ENCODE data around the gene EML5.

The EML5 gene

DNA sequence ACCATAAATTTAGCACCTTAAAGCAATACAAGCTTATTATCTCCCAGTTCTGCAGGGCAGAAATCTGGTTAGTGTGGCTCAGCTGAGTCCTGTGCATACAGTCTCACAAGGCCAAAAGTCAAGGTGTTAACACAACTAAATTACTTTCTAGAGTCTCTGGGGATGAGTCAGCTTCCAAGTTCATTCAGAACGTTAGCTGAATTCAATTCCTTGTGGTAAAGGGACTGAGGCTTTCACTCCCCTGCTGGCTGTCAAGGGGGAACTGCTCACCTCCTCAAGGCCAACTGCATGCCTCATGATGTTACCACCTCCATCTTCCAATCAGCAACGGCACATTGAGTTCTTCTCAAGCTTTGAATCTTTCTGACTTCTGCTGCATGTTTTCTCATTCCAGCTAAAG, 27.6 kb downstream of the EML5 start:
- no peak for DNase-seq (ENCODE audit: insufficient read length)

DNA sequence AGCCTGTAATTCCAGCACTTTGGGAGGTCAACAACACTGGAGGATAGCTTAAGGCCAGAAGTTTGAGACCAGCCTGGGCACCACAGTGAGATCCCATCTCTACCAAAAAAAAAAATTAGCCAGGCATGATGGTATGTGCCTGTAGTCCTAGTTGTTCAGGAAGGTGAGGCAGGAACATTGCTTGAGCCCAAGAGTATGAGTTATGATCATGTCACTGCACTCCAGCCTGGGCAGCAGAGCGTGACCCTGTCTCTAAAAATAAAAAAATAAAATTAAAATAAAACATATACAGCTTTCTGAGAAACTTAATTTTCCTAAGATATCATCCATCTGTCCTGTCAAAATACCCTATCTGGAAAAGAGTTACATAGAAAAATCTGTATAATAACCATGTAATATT, 38.9 kb downstream of the EML5 start:
- TF ChIP-seq POLR2A (IDR thresholded peaks at IDR 0.05; ENCODE audit: low read depth, low read length), result no peak
- TF ChIP-seq TAF1 (IDR thresholded peaks at IDR 0.05; ENCODE audit: borderline replicate concordance, low read depth, low read length), result no peak
- TF ChIP-seq POLR2AphosphoS5 (IDR thresholded peaks at IDR 0.05; ENCODE audit: low read depth, low read length), result no peak
- FAIRE-seq (no peak), DNase-seq (ENCODE audit: insufficient read length) (no peak)

More for the DNA sequence above, 27.6 kb downstream of the EML5 start:
- FAIRE-seq, result no peak
- no peak for TF ChIP-seq POLR2A (IDR thresholded peaks at IDR 0.05; ENCODE audit: low read depth, low read length)
- TF ChIP-seq POLR2AphosphoS5 (IDR thresholded peaks at IDR 0.05; ENCODE audit: low read depth, low read length), result no peak
- TF ChIP-seq TAF1 (IDR thresholded peaks at IDR 0.05; ENCODE audit: borderline replicate concordance, low read depth, low read length), result no peak

GRCh38 chr14:88750945-88751344, 41.8 kb downstream of the EML5 start:
- FAIRE-seq (no peak), DNase-seq (ENCODE audit: insufficient read length) (no peak)
- TF ChIP-seq POLR2AphosphoS5 (IDR thresholded peaks at IDR 0.05; ENCODE audit: low read depth, low read length), result no peak
- no peak for TF ChIP-seq TAF1 (IDR thresholded peaks at IDR 0.05; ENCODE audit: borderline replicate concordance, low read depth, low read length)
- no peak for TF ChIP-seq POLR2A (IDR thresholded peaks at IDR 0.05; ENCODE audit: low read depth, low read length)

- TF ChIP-seq POLR2A (IDR thresholded peaks at IDR 0.05; ENCODE audit: low read depth, low read length) (no peak), POLR2AphosphoS5 (IDR thresholded peaks at IDR 0.05; ENCODE audit: low read depth, low read length) (no peak), TAF1 (IDR thresholded peaks at IDR 0.05; ENCODE audit: borderline replicate concordance, low read depth, low read length) (no peak)
- DNase-seq (ENCODE audit: insufficient read length) (no peak), FAIRE-seq (no peak)
Observed at GRCh38 chr14:88750413-88750812, 42.3 kb downstream of the EML5 start.

DNA sequence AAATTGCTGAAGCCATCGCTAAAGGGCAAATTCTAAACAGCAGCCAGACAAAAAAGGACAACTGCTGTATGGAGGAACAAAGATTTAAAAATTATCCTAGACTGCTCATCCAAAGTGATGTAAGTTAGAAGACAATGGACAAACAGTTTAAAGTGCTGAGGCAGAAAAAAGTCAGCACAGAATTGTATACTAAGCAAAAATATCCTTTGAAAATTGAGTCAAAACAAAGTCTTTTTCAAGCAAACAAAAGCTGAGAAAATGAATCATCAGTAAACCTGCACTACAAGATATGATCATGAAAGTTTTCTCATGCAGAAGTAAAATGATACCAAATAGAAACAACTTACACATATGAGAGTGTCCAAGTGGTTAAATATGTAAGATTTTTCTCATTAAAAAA, 43.6 kb downstream of the EML5 start:
- no peak for FAIRE-seq
- TF ChIP-seq POLR2AphosphoS5 (IDR thresholded peaks at IDR 0.05; ENCODE audit: low read depth, low read length) (no peak), POLR2A (IDR thresholded peaks at IDR 0.05; ENCODE audit: low read depth, low read length) (no peak), TAF1 (IDR thresholded peaks at IDR 0.05; ENCODE audit: borderline replicate concordance, low read depth, low read length) (no peak)
- no peak for DNase-seq (ENCODE audit: insufficient read length)

- FAIRE-seq, result no peak
- TF ChIP-seq POLR2AphosphoS5 (IDR thresholded peaks at IDR 0.05; ENCODE audit: low read depth, low read length), result no peak
- TF ChIP-seq TAF1 (IDR thresholded peaks at IDR 0.05; ENCODE audit: borderline replicate concordance, low read depth, low read length), result no peak
- TF ChIP-seq POLR2A (IDR thresholded peaks at IDR 0.05; ENCODE audit: low read depth, low read length), result no peak
- no peak for DNase-seq (ENCODE audit: insufficient read length)
Observed at GRCh38 chr14:88748288-88748687, 44.5 kb downstream of the EML5 start.

- FAIRE-seq (no peak), DNase-seq (ENCODE audit: insufficient read length) (no peak)
- TF ChIP-seq TAF1 (IDR thresholded peaks at IDR 0.05; ENCODE audit: borderline replicate concordance, low read depth, low read length) (no peak), POLR2AphosphoS5 (IDR thresholded peaks at IDR 0.05; ENCODE audit: low read depth, low read length) (no peak), POLR2A (IDR thresholded peaks at IDR 0.05; ENCODE audit: low read depth, low read length) (no peak)
Observed at GRCh38 chr14:88746052-88746451, 46.7 kb downstream of the EML5 start.

DNA sequence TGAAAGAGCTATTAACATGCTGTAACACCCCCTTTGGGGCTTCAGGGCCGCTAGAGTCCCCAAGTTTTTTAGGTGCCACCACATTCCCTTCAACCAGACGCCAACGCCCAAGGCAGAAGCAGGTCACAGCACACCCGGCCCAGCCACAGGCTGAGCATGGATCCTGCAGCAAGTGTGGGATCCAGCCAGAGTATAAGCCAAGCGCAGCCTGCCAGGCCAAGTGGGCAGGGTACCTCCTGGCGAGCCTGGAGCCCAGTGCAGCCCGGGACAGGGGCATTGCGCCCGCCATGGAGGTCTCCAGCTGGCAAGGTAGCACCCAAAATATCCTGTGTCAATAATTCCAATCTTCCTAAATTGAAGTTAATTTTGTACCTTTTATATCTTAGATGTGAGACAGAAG, 55.5 kb downstream of the EML5 start:
- FAIRE-seq, result no peak
- TF ChIP-seq TAF1 (IDR thresholded peaks at IDR 0.05; ENCODE audit: borderline replicate concordance, low read depth, low read length), result no peak
- no peak for TF ChIP-seq POLR2A (IDR thresholded peaks at IDR 0.05; ENCODE audit: low read depth, low read length)
- no peak for TF ChIP-seq POLR2AphosphoS5 (IDR thresholded peaks at IDR 0.05; ENCODE audit: low read depth, low read length)
- no peak for DNase-seq (ENCODE audit: insufficient read length)

DNA sequence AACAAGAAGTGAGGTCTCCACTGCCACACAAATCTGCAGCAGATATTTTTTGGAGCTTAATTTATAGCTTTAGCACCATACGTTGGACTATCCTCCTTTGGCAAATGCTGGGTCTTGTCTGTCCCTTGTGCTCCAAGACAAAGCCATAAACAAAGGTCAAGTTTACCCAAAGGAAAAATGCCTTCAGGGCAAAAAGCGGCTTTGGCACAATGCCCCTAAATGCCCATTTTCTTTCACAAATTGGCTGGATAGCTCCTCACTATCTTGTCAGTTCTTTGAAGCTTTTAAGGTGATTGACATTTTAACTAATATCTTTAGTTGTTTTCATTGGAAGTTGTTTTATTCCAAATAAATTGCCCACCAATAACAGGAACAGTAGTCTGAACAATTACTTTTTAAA, 59.6 kb downstream of the EML5 start:
- TF ChIP-seq TAF1 (IDR thresholded peaks at IDR 0.05; ENCODE audit: borderline replicate concordance, low read depth, low read length) (no peak), POLR2A (IDR thresholded peaks at IDR 0.05; ENCODE audit: low read depth, low read length) (no peak), POLR2AphosphoS5 (IDR thresholded peaks at IDR 0.05; ENCODE audit: low read depth, low read length) (no peak)
- no peak for FAIRE-seq
- DNase-seq (ENCODE audit: insufficient read length), result no peak

DNA sequence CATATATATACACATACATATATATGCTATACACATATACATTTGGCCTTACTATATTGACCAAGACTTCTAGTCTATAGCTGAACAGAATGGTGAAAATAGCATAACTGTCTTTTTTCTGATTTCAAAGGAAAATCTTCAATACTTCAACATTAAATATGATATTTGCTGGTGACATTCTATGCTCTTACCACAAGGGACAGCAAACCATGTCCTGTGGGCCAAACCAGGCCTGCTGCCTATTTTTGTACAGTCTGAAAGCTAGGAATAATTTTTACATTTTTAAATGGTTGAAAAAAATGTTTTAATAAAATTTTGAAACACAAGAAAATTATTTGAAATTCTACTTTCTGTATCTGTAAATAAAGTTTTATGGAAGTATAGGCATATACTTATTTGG, 63.6 kb downstream of the EML5 start:
- FAIRE-seq, result no peak
- DNase-seq (ENCODE audit: insufficient read length), result no peak
- TF ChIP-seq POLR2AphosphoS5 (IDR thresholded peaks at IDR 0.05; ENCODE audit: low read depth, low read length) (no peak), TAF1 (IDR thresholded peaks at IDR 0.05; ENCODE audit: borderline replicate concordance, low read depth, low read length) (no peak), POLR2A (IDR thresholded peaks at IDR 0.05; ENCODE audit: low read depth, low read length) (no peak)

DNA sequence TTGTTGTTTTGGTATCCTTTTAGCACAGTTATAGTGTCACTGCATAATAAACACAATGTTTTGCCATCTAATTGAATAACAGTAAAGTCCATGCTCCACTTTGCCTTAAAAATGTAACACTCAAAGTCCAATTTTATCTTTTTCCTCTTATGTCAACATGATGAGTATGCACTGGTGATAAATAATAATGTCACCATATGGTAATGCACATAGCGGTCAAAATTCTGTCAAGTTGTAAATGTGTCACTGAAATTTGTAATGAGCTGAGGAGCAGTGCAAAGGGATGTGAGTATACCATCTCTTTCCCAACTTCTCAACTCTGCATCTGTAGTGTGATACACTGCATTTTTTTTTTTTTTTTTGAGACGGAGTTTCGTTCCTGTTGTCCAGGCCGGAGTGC, 65.7 kb downstream of the EML5 start:
- FAIRE-seq (no peak), DNase-seq (ENCODE audit: insufficient read length) (no peak)
- TF ChIP-seq POLR2AphosphoS5 (IDR thresholded peaks at IDR 0.05; ENCODE audit: low read depth, low read length), result no peak
- no peak for TF ChIP-seq POLR2A (IDR thresholded peaks at IDR 0.05; ENCODE audit: low read depth, low read length)
- no peak for TF ChIP-seq TAF1 (IDR thresholded peaks at IDR 0.05; ENCODE audit: borderline replicate concordance, low read depth, low read length)

- FAIRE-seq, result no peak
- TF ChIP-seq POLR2A (IDR thresholded peaks at IDR 0.05; ENCODE audit: low read depth, low read length) (no peak), POLR2AphosphoS5 (IDR thresholded peaks at IDR 0.05; ENCODE audit: low read depth, low read length) (no peak), TAF1 (IDR thresholded peaks at IDR 0.05; ENCODE audit: borderline replicate concordance, low read depth, low read length) (no peak)
Observed at GRCh38 chr14:88710709-88711108, 82.0 kb downstream of the EML5 start.

DNA sequence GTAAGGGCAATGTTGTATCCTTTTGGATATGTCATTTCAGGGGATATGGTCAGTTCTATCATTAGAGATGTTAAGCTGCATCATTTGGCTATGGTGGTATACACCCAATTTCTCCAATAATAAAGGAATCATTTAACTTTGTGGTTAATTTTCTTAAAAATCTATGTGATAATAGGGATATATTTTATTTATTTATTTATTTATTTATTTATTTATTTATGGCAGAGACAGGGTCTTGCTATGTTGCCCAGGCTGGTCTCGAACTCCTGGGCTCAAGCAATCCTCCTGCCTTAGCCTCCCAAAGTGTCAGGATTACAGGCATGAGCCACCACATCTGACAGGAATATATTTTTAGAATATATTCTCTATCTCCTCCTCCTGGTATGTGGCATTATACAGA, 85.7 kb downstream of the EML5 start:
- TF ChIP-seq TAF1 (IDR thresholded peaks at IDR 0.05; ENCODE audit: borderline replicate concordance, low read depth, low read length) (no peak), POLR2AphosphoS5 (IDR thresholded peaks at IDR 0.05; ENCODE audit: low read depth, low read length) (no peak), POLR2A (IDR thresholded peaks at IDR 0.05; ENCODE audit: low read depth, low read length) (no peak)
- no peak for FAIRE-seq
- no peak for DNase-seq (ENCODE audit: insufficient read length)

More at GRCh38 chr14:88710709-88711108, 82.0 kb downstream of the EML5 start:
- DNase-seq (ENCODE audit: insufficient read length), result no peak

Data from GM12892 (cell line).